Thyroid gland (tissue), 4 donors: ENCODE data around the gene ACAP3. TPM values are rescaled to one million over a fixed set of nuclear protein-coding genes. Genes with fewer than 3 reads are reported as not detected.

Experiments
- DNase-seq, 2 donors: peaks; one replicate each; pipeline ENCODE4 v3.0.0-alpha.2; 2019
- H3K27ac ChIP-seq, 3 donors: fragments of 200-600 bp; sonication (generic); 1 replicate in 2 of 3; 2 replicates in 1 of 3; pipeline ENCODE4 v1.5.1; 2016 to 2019; ENCODE audit warnings: mild to moderate bottlenecking in 1 of 3, moderate library complexity in 1 of 3
- H3K27me3 ChIP-seq: fragments of 200-600 bp; sonication (generic); one replicate; pipeline ENCODE4 v1.5.1; 2019
- H3K36me3 ChIP-seq, 2 donors: fragments of 200-600 bp; sonication (generic); one replicate each; pipeline ENCODE4 v1.5.1; 2016 to 2019
- H3K4me1 ChIP-seq, 2 donors: fragments of 200-600 bp; sonication (generic); one replicate each; pipeline ENCODE4 v1.5.1; 2017 to 2019
- H3K4me3 ChIP-seq, 3 donors: fragments of 200-600 bp; sonication (generic); replicated peaks in 1 of 3; 1 replicate in 2 of 3; 2 replicates in 1 of 3; pipeline ENCODE4 v1.5.1; 2016; ENCODE audit warnings: mild to moderate bottlenecking in 1 of 3
- H3K9me3 ChIP-seq: fragments of 200-600 bp; sonication (generic); one replicate; pipeline ENCODE4 v1.5.1; 2017
- CTCF ChIP-seq, 6 experiments: fragments of 200-600 bp in 3 of 6; fragments of 450-650 bp in 3 of 6; sonication (generic) in 3 of 6; IDR thresholded peaks; one replicate each; pipeline ENCODE4 v1.5.1; 2016 to 2019; ENCODE audit warnings: antibody characterized with exemption in 6 of 6, mild to moderate bottlenecking in 2 of 6, inconsistent platforms in 1 of 6, moderate library complexity in 1 of 6
- POLR2A ChIP-seq, 2 donors: fragments of 450-650 bp; IDR thresholded peaks; one replicate each; pipeline ENCODE4 v1.6.1; 2017; ENCODE audit warnings: antibody characterized with exemption in 2 of 2, mild to moderate bottlenecking in 2 of 2, moderate library complexity in 1 of 2
- WGBS, 2 donors: methylation state at CpG; one replicate each; pipeline ENCODE4 v1.1.5; 2017; 5-methylcytosine and 5-hydroxymethylcytosine counted together
- intact Hi-C: fragments of 100-400 bp; cut with DNase I; formaldehyde crosslinking; loops from one replicate; pipeline ENCODE4 v1.15.1; 2023
- total RNA-seq, 4 donors: library from RNA; depleted of rRNA; stranded (reverse); fragments of >200 nt; gene quantifications; one replicate each; pipeline ENCODE4 v1.2.3, GENCODE V29; 2016

Gene ACAP3
- total RNA-seq, 4 donors from 2014 or later: 31.6 to 51.2 (median 42.1) TPM

- no peak for DNase-seq
- TF ChIP-seq POLR2A (IDR thresholded peaks at IDR 0.05) (no peak), CTCF (IDR thresholded peaks at IDR 0.05) (no peak)
- no peaks in the 10 kb centered on the region for H3K36me3 ChIP-seq
- H3K4me3 ChIP-seq: no peak overlapping the region
- H3K27me3 ChIP-seq: no peaks in the 10 kb centered on the region
- no peaks in the 10 kb centered on the region for H3K9me3 ChIP-seq
- H3K4me1 ChIP-seq: peaks cover 24 to 30% of the 10 kb centered on the region in 2 donors
- WGBS, 2 donors: 95% methylated on average over 9 to 15 of the region's 31 CpGs
- H3K27ac ChIP-seq: no peak overlapping the region
- intact Hi-C loops: no loop called here
Measured at GRCh38 chr1:1302951-1303509, 4.7 kb downstream of the ACAP3 start.

- Histone ChIP-seq H3K27me3 (no peaks in the 10 kb centered on the region), H3K27ac (no peak overlapping the region), H3K4me3 (no peak overlapping the region), H3K36me3 (peaks cover 0 to 4% of the 10 kb centered on the region in 2 donors), H3K9me3 (no peaks in the 10 kb centered on the region), H3K4me1 (peaks cover 21 to 28% of the 10 kb centered on the region in 2 donors)
- 81% methylated on average over 3 to 4 of the region's 9 CpGs for WGBS, 2 donors
- no peak for DNase-seq
- TF ChIP-seq CTCF (IDR thresholded peaks at IDR 0.05) (peak in 1 of 6 experiments; percentile 33), POLR2A (IDR thresholded peaks at IDR 0.05) (no peak)
- intact Hi-C loops: no loop called here
Measured at GRCh38 chr1:1302006-1302430, 5.7 kb downstream of the ACAP3 start.

- intact Hi-C loops: no loop called here
- Histone ChIP-seq H3K9me3 (no peaks in the 10 kb centered on the region), H3K36me3 (peaks cover 0 to 4% of the 10 kb centered on the region in 2 donors), H3K4me1 (peaks cover 4 to 12% of the 10 kb centered on the region in 2 donors), H3K4me3 (no peak overlapping the region), H3K27me3 (no peaks in the 10 kb centered on the region), H3K27ac (no peak overlapping the region)
- 91 to 100% methylated on average over 5 to 12 of the region's 12 CpGs for WGBS, 2 donors
- no peak for TF ChIP-seq POLR2A (IDR thresholded peaks at IDR 0.05)
- TF ChIP-seq CTCF (IDR thresholded peaks at IDR 0.05): no peak
- no peak for DNase-seq
Measured at GRCh38 chr1:1300352-1300739, 7.4 kb downstream of the ACAP3 start.

GRCh38 chr1:1299686-1300351 lies 7.9 kb downstream of the ACAP3 start:
- Histone ChIP-seq H3K4me3 (no peak overlapping the region), H3K27me3 (no peaks in the 10 kb centered on the region), H3K4me1 (peaks cover 0 to 6% of the 10 kb centered on the region in 2 donors), H3K27ac (no peak overlapping the region), H3K9me3 (no peaks in the 10 kb centered on the region), H3K36me3 (peaks cover 0 to 4% of the 10 kb centered on the region in 2 donors)
- 88 to 93% methylated on average over 13 to 18 of the region's 22 CpGs for WGBS, 2 donors
- DNase-seq: no peak
- TF ChIP-seq CTCF (IDR thresholded peaks at IDR 0.05): peak in 1 of 6 experiments; percentile 16
- TF ChIP-seq POLR2A (IDR thresholded peaks at IDR 0.05): no peak
- intact Hi-C loops: loop anchor here (10.0 kb wide), 1 partner anchor 325 kb away; no protein-coding TSS in a partner anchor
